Pons (tissue), 1 donor: Measurements from ENCODE around the gene SS18.

Experiments
- DNase-seq: peaks from one replicate; pipeline ENCODE4 v3.0.0-alpha.2; 2016; ENCODE audit warnings: low spot score

SS18 gene

GRCh38 chr18:26071725-26072124 is 18.7 kb downstream of the SS18 start:
- no peak for DNase-seq

- no peak for DNase-seq
These were observed 19.4 kb downstream of the SS18 start for GRCh38 chr18:26071020-26071419.

- no peak for DNase-seq
These were observed 31.1 kb downstream of the SS18 start for GRCh38 chr18:26059357-26059756.

- DNase-seq, result no peak
These were observed 33.1 kb downstream of the SS18 start for GRCh38 chr18:26057344-26057773.

- DNase-seq, result no peak
These were observed 34.1 kb downstream of the SS18 start for GRCh38 chr18:26056291-26056690.

GRCh38 chr18:26052505-26052904 is 37.9 kb downstream of the SS18 start:
- no peak for DNase-seq

- no peak for DNase-seq
These were observed 38.6 kb downstream of the SS18 start for GRCh38 chr18:26051843-26052242.

GRCh38 chr18:26046419-26047077 is 43.9 kb downstream of the SS18 start:
- DNase-seq, result no peak

GRCh38 chr18:26044807-26045206 is 45.6 kb downstream of the SS18 start:
- DNase-seq, result no peak

- no peak for DNase-seq
These were observed 50.3 kb downstream of the SS18 start for GRCh38 chr18:26040051-26040656.

GRCh38 chr18:26039203-26039602 is 51.2 kb downstream of the SS18 start:
- DNase-seq, result no peak

- no peak for DNase-seq
These were observed 53.8 kb downstream of the SS18 start for GRCh38 chr18:26036635-26037034.

GRCh38 chr18:26034850-26035497 is 55.4 kb downstream of the SS18 start:
- no peak for DNase-seq

- peak; percentile 24 for DNase-seq
These were observed 67.8 kb downstream of the SS18 start for GRCh38 chr18:26022585-26022984.

- DNase-seq, result no peak
These were observed 69.2 kb downstream of the SS18 start for GRCh38 chr18:26021061-26021754.

GRCh38 chr18:26017929-26018328 is 72.5 kb downstream of the SS18 start:
- DNase-seq, result peak; percentile 44

- no peak for DNase-seq
These were observed 76.0 kb downstream of the SS18 start for GRCh38 chr18:26014462-26014861.

- no peak for DNase-seq
These were observed 81.8 kb downstream of the SS18 start for GRCh38 chr18:26008619-26009018.

GRCh38 chr18:26008096-26008495 is 82.3 kb downstream of the SS18 start:
- DNase-seq, result no peak

GRCh38 chr18:26005950-26006349 is 84.5 kb downstream of the SS18 start:
- no peak for DNase-seq

- DNase-seq, result no peak
These were observed 85.6 kb downstream of the SS18 start for GRCh38 chr18:26004832-26005231.

GRCh38 chr18:26003817-26004216 is 86.6 kb downstream of the SS18 start:
- no peak for DNase-seq

GRCh38 chr18:26003356-26003755 is 87.1 kb downstream of the SS18 start:
- peak; percentile 20 for DNase-seq
